Heart right ventricle (tissue), 16 donors: ENCODE data around the gene PIK3CD. TPM values are rescaled to one million over a fixed set of nuclear protein-coding genes. Genes with fewer than 3 reads are reported as not detected.

Experiments
- ATAC-seq, 8 donors: fragments of 200-7000 bp; cut with Tn5 transposase; one replicate each; pipeline ENCODE4 v1.9.1; 2020; ENCODE audit warnings: mild to moderate bottlenecking in 8 of 8, moderate library complexity in 8 of 8, moderate number of reproducible peaks in 1 of 8
- DNase-seq, 2 donors: peaks; one replicate each; pipeline ENCODE4 v3.0.0-alpha.2; 2020
- H3K27ac ChIP-seq, 10 donors: fragments of 200-600 bp; sonication (generic) in 2 of 10; one replicate each; pipeline versions ENCODE4 v1.5.0 to v1.8.0; 2020 to 2022; ENCODE audit warnings: mild to moderate bottlenecking in 3 of 10
- H3K27me3 ChIP-seq, 7 donors: fragments of 200-600 bp; one replicate each; pipeline ENCODE4 v1.8.0; 2021 to 2022; ENCODE audit warnings: mild to moderate bottlenecking in 2 of 7
- H3K36me3 ChIP-seq, 9 donors: fragments of 200-600 bp; sonication (generic) in 1 of 9; one replicate each; pipeline versions ENCODE4 v1.5.0 to v1.8.0; 2020 to 2022; ENCODE audit warnings: mild to moderate bottlenecking in 2 of 9
- H3K4me1 ChIP-seq, 9 donors: fragments of 200-600 bp; sonication (generic) in 1 of 9; one replicate each; pipeline versions ENCODE4 v1.5.0 to v1.8.0; 2020 to 2022; ENCODE audit warnings: mild to moderate bottlenecking in 4 of 9
- H3K4me3 ChIP-seq, 10 donors: fragments of 200-600 bp; sonication (generic) in 2 of 10; one replicate each; pipeline versions ENCODE4 v1.5.0 to v1.8.0; 2020 to 2022; ENCODE audit warnings: mild to moderate bottlenecking in 7 of 10, moderate library complexity in 2 of 10
- H3K9me3 ChIP-seq, 11 donors: fragments of 200-600 bp in 10 of 11; sonication (generic) in 2 of 11; one replicate each; pipeline versions ENCODE4 v1.5.0 to v1.8.0; 2013 to 2022; ENCODE audit warnings: mild to moderate bottlenecking in 2 of 11, control low read depth in 1 of 11, moderate library complexity in 1 of 11
- WGBS, 2 donors: extraction: QIAGEN DNeasy Blood & Tissue Kit; methylation state at CpG; one replicate each; pipeline ENCODE4 v1.1.7; 2013; ENCODE audit warnings: inconsistent platforms in 1 of 2; 5-methylcytosine and 5-hydroxymethylcytosine counted together
- intact Hi-C, 10 donors: fragments of 100-400 bp; cut with DNase I; formaldehyde crosslinking; loops; one replicate each; pipeline versions ENCODE4 v1.11.1 to v1.14.2; 2022
- polyA plus RNA-seq, 2 donors: library from polyadenylated mRNA; stranded (reverse); fragments of 200-250 nt; gene quantifications; one replicate each; pipeline ENCODE4 v1.2.3, GENCODE V29; 2013
- total RNA-seq, 10 donors: library from RNA; stranded (reverse); fragmentation: NEBNext Ultra II Directional in 3 of 10; extraction: Animal tissue kit (Norgen Biotek cat#: 25700) in 3 of 10; gene quantifications; one replicate each; pipeline versions ENCODE4 v1.2.1 to v1.2.4, GENCODE V29; 2021 to 2023
- TF ChIP-seq, protein P1 (sequence below), 9 donors: fragments of 200-600 bp; sonication (generic) in 2 of 9; IDR thresholded peaks; one replicate each; pipeline versions ENCODE4 v1.5.0 to v1.8.0; 2021 to 2022; ENCODE audit warnings: antibody characterized with exemption in 9 of 9, mild to moderate bottlenecking in 5 of 9, moderate library complexity in 1 of 9
- donor health status: Arrhythmogenic right ventricular cardiomyopathy.
- donor health status: ischemic (EF 13 %, LVEDD 7.1; RV severe dilation, severe dysfunction).
- donor health status: healthy with polysubstance abuse.
- donor health status: DM: no; HTN: yes; CAD: no.
- donor health status: DM: no; HTN: no; CAD: no.
- donor health status: ischemic (EF 25% LVEDD 6.9; RV normal size, moderate dysfunction).
- donor health status: ischemic (EF 25% LVEDD 5.7; RV mildly dilated, moderate dysfunction).
- donor health status: healthy.
- donor health status: DM: yes; HTN: yes; CAD: no.
- donor health status: Ischemic cardiomyopathy.
- donor health status: ischemic (EF 35%, LVEDD 5.7; RV mildly dilated, moderate dysfunction).
- donor health status: nonischemic (EF 11% LVEDD 7.7; RV severe dilation, severe dysfunction).
- donor health status: DM: yes; HTN: yes; CAD: no.
- donor health status: PGD.
- donor health status: ischemic (EF 29% LVEDD 5.4; RV normal size, mild dysfunction).
- donor health status: nonischemic (EF 23%, LVEDD 6.1; RV moderate dilation, normal function).

PIK3CD gene
- total and polyA plus RNA-seq, 12 donors: 1.0 to 12.1 (median 2.7) TPM

DNA sequence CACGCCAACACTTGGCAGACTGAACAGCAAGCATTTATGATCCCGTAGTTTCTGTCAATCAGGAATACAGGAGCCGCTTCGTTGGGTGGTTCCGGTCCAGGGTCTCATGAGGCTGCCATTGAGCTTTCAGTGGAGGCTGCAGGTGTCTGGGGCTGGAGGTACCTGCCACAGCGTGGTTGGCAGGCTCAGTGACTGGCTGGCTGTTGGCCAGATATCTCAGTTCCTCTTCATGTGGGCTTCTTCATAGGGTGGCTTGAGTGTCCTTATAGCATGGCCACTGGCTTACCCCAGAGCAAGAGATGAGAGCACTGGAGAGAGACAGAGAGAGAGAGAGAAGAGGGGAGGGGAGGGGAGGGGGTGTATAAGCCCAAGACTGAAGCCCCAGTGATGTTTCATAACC is 29.3 kb downstream of the PIK3CD start:
- WGBS, 2 donors: 93 to 95% methylated on average over 6 of the region's 6 CpGs
- no peak for DNase-seq
- Histone ChIP-seq H3K4me1 (peaks cover 0 to 21% (median 0%) of the 10 kb centered on the region in 9 donors), H3K27me3 (no peaks in the 10 kb centered on the region), H3K36me3 (peaks cover 0 to 2% (median 0%) of the 10 kb centered on the region in 9 donors), H3K4me3 (no peak overlapping the region), H3K27ac (no peak overlapping the region), H3K9me3 (no peaks in the 10 kb centered on the region)
- intact Hi-C loops: loop anchor here in 1 of 10 donors (10.0 kb wide), 1 partner anchor 56 kb away; no protein-coding TSS in a partner anchor
- ATAC-seq: no peak
- TF ChIP-seq, protein P1, sequence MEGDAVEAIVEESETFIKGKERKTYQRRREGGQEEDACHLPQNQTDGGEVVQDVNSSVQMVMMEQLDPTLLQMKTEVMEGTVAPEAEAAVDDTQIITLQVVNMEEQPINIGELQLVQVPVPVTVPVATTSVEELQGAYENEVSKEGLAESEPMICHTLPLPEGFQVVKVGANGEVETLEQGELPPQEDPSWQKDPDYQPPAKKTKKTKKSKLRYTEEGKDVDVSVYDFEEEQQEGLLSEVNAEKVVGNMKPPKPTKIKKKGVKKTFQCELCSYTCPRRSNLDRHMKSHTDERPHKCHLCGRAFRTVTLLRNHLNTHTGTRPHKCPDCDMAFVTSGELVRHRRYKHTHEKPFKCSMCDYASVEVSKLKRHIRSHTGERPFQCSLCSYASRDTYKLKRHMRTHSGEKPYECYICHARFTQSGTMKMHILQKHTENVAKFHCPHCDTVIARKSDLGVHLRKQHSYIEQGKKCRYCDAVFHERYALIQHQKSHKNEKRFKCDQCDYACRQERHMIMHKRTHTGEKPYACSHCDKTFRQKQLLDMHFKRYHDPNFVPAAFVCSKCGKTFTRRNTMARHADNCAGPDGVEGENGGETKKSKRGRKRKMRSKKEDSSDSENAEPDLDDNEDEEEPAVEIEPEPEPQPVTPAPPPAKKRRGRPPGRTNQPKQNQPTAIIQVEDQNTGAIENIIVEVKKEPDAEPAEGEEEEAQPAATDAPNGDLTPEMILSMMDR (IDR thresholded peaks at IDR 0.05): no peak

DNA sequence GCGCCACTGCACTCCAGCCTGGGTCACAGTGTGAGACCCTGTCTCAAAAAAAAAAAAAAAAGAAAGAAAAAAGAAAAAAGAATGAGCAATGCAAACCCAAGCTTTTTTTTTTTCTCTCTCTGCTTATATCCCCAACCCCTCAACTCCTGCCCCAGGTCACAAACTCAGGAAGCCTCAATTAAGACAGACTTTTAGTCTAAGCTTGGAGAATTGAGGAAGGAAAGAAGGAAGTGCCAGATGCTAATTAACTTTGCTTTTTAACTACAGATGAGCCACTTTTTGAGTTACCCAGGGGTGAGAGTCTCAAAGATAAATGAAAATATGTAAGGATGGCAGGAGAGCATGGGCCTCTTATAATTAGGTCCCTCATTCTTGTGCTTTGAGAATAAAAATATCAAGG is 33.3 kb downstream of the PIK3CD start:
- WGBS, 2 donors: 92 to 100% methylated on average over 1 of the region's 1 CpG
- Histone ChIP-seq H3K4me3 (no peak overlapping the region), H3K4me1 (peaks cover 2 to 54% (median 26%) of the 10 kb centered on the region in 9 donors), H3K27ac (no peak overlapping the region), H3K9me3 (no peaks in the 10 kb centered on the region), H3K27me3 (no peaks in the 10 kb centered on the region), H3K36me3 (no peaks in the 10 kb centered on the region)
- ATAC-seq (no peak), DNase-seq (no peak)
- TF ChIP-seq, protein P1 (IDR thresholded peaks at IDR 0.05): no peak
- intact Hi-C loops: loop anchor here in 1 of 10 donors (10.0 kb wide), 1 partner anchor 60 kb away; no protein-coding TSS in a partner anchor

GRCh38 chr1:9687120-9687873 is 35.8 kb downstream of the PIK3CD start:
- TF ChIP-seq, protein P1 (IDR thresholded peaks at IDR 0.05): no peak
- Histone ChIP-seq H3K27ac (peak overlapping the region in 6 of 10 donors; percentile 1 to 62 (median 28)), H3K9me3 (no peaks in the 10 kb centered on the region), H3K4me3 (peak overlapping the region; percentile 29 to 82 (median 64)), H3K36me3 (peaks cover 0 to 7% (median 0%) of the 10 kb centered on the region in 9 donors), H3K27me3 (no peaks in the 10 kb centered on the region), H3K4me1 (peaks cover 5 to 73% (median 35%) of the 10 kb centered on the region in 9 donors)
- intact Hi-C loops: loop anchor here in 1 of 10 donors (10.0 kb wide), 1 partner anchor 62 kb away; no protein-coding TSS in a partner anchor
- ATAC-seq (peak; percentile 26 to 61 (median 50)), DNase-seq (peak; percentile 24 to 32)
- WGBS, 2 donors: 1% methylated on average over 36 to 42 of the region's 42 CpGs

- peaks cover 0 to 15% (median 0%) of the 10 kb centered on the region in 9 donors for H3K36me3 ChIP-seq
- intact Hi-C loops: loop anchor here in 1 of 10 donors (10.0 kb wide), 1 partner anchor 63 kb away; no protein-coding TSS in a partner anchor
- no peaks in the 10 kb centered on the region for H3K27me3 ChIP-seq
- peaks cover 5 to 73% (median 35%) of the 10 kb centered on the region in 9 donors for H3K4me1 ChIP-seq
- WGBS, 2 donors: 4 to 5% methylated on average over 34 of the region's 34 CpGs
- peak overlapping the region in 3 of 10 donors; percentile 1 to 62 (median 25) for H3K27ac ChIP-seq
- DNase-seq (no peak), ATAC-seq (peak in 6 of 8 donors; percentile 23 to 48 (median 38))
- peak overlapping the region; percentile 29 to 82 (median 64) for H3K4me3 ChIP-seq
- TF ChIP-seq, protein P1 (IDR thresholded peaks at IDR 0.05): no peak
- no peaks in the 10 kb centered on the region for H3K9me3 ChIP-seq
These were observed 36.5 kb downstream of the PIK3CD start for GRCh38 chr1:9687874-9688582.
